GM23248 (cell line): ENCODE data around the gene HDAC9.

ENCODE experiments used
- EZH2 ChIP-seq: fragments of 200-600 bp; sonication (generic); IDR thresholded peaks from 2 replicates; pipeline ENCODE4 v1.6.1; 2018; ENCODE audit warnings: antibody characterized with exemption, mild to moderate bottlenecking; ENCODE audit not compliant: insufficient read depth, poor library complexity, severe bottlenecking
- EZH2phosphoT487 ChIP-seq: fragments of 200-600 bp; sonication (generic); IDR thresholded peaks from 2 replicates; pipeline ENCODE4 v1.6.1; 2018; ENCODE audit warnings: antibody characterized with exemption, moderate library complexity, mild to moderate bottlenecking, low read depth; ENCODE audit not compliant: insufficient read depth

DNA sequence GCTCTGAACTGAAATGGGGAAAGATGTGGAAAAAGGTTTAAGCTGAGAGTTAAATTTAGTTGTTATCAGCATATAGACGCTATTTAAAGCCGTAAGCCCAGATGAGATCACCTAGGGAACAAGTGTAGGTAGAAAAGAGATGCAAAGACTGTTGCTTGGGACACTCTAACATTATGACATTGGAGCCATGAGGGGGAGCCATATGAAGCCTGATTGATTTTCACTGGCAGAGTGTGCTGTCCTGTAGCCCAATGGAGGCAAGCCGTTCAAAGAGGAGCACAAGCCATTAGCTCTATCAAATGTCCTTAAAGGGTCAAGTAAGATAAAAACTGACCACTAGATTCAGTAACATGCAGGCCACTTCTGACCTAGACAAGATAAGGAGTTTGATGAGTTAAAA is 398.6 kb downstream of the HDAC9 start:
- TF ChIP-seq EZH2phosphoT487 (no peak), EZH2 (no peak)
